OCI-LY1 (cell line): Measurements from ENCODE around the gene ZNF672.

Experiments used
- CTCF ChIP-seq: fragments of 200-600 bp; sonication (generic), shearing (Covaris generic); IDR thresholded peaks from 2 replicates; pipeline ENCODE4 v1.5.1; 2017; ENCODE audit warnings: mild to moderate bottlenecking, antibody characterized with exemption, low read length, moderate library complexity, mixed read lengths
- EZH2 ChIP-seq: fragments of 200-600 bp; sonication (generic), shearing (Covaris generic); IDR thresholded peaks from 2 replicates; pipeline ENCODE4 v1.8.0; 2017; ENCODE audit warnings: borderline replicate concordance, mixed run types, mild to moderate bottlenecking, antibody characterized with exemption, low read length, moderate library complexity, mixed read lengths

GRCh38 chr1:248820041-248820585, 17.9 kb upstream of the ZNF672 start:
- TF ChIP-seq CTCF (no peak), EZH2 (no peak)
